Trophoblast cell (in vitro differentiated cells and primary cell): ENCODE data around the gene ZNF585A. TPM values are rescaled to one million over a fixed set of nuclear protein-coding genes. Genes with fewer than 3 reads are reported as not detected.

Experiments
- DNase-seq, 2 donors: peaks; one replicate each; pipeline ENCODE4 v3.0.0-alpha.2; 2016
- H2AFZ ChIP-seq: 2 replicates; pipeline ENCODE4 v1.6.1; 2013; ENCODE audit warnings: low read length, moderate library complexity, mild to moderate bottlenecking; ENCODE audit not compliant: insufficient read depth, poor library complexity
- H2AK5ac ChIP-seq: 2 replicates; pipeline ENCODE4 v1.6.1; 2013; ENCODE audit warnings: mild to moderate bottlenecking, low read length
- H2BK120ac ChIP-seq: 2 replicates; pipeline ENCODE4 v1.6.1; 2013; ENCODE audit warnings: low read length, mild to moderate bottlenecking, moderate library complexity; ENCODE audit not compliant: insufficient read depth, poor library complexity
- H2BK12ac ChIP-seq: 2 replicates; pipeline ENCODE4 v1.6.1; 2013; ENCODE audit warnings: mild to moderate bottlenecking, low read length, moderate library complexity
- H2BK5ac ChIP-seq: 2 replicates; pipeline ENCODE4 v1.6.1; 2013; ENCODE audit warnings: low read length, low read depth, moderate library complexity, mild to moderate bottlenecking; ENCODE audit not compliant: poor library complexity
- H3K14ac ChIP-seq: 2 replicates; pipeline ENCODE4 v1.6.1; 2013; ENCODE audit warnings: mild to moderate bottlenecking, low read length
- H3K18ac ChIP-seq: 2 replicates; pipeline ENCODE4 v1.6.1; 2013; ENCODE audit warnings: mild to moderate bottlenecking, low read length
- H3K23ac ChIP-seq: 2 replicates; pipeline ENCODE4 v1.6.1; 2013; ENCODE audit warnings: low read length
- H3K27ac ChIP-seq: 2 replicates; pipeline ENCODE4 v1.5.1; 2013; ENCODE audit warnings: low read depth, mild to moderate bottlenecking, inconsistent platforms, low read length, moderate library complexity
- H3K27me3 ChIP-seq: 2 replicates; pipeline ENCODE4 v1.6.1; 2013; ENCODE audit warnings: inconsistent platforms, mild to moderate bottlenecking, low read length, moderate library complexity; ENCODE audit not compliant: insufficient read depth
- H3K36me3 ChIP-seq, 2 experiments: 1 replicate in 1 of 2; 2 replicates in 1 of 2; pipeline ENCODE4 v1.6.1; 2013; ENCODE audit warnings: low read length in 2 of 2, mild to moderate bottlenecking in 2 of 2, moderate library complexity in 1 of 2; ENCODE audit not compliant: insufficient read depth in 2 of 2, control insufficient read depth in 1 of 2
- H3K4ac ChIP-seq: 2 replicates; pipeline ENCODE4 v1.6.1; 2013; ENCODE audit warnings: low read depth, mild to moderate bottlenecking, low read length, moderate library complexity
- H3K4me1 ChIP-seq, 2 experiments: 1 replicate in 1 of 2; 2 replicates in 1 of 2; pipeline ENCODE4 v1.6.1; 2013; ENCODE audit warnings: low read length in 2 of 2, mild to moderate bottlenecking in 2 of 2, moderate library complexity in 1 of 2; ENCODE audit not compliant: insufficient read depth in 2 of 2, control insufficient read depth in 1 of 2
- H3K4me2 ChIP-seq: 2 replicates; pipeline ENCODE4 v1.6.1; 2013; ENCODE audit warnings: inconsistent platforms, mild to moderate bottlenecking, low read length, moderate library complexity
- H3K4me3 ChIP-seq: 2 replicates; pipeline ENCODE4 v1.5.1; 2013; ENCODE audit warnings: mild to moderate bottlenecking, low read depth, low read length, inconsistent platforms
- H3K79me1 ChIP-seq: one replicate; pipeline ENCODE4 v1.6.1; 2013; ENCODE audit warnings: low read length
- H3K79me2 ChIP-seq: 2 replicates; pipeline ENCODE4 v1.6.1; 2013; ENCODE audit warnings: low read length, mild to moderate bottlenecking; ENCODE audit not compliant: control insufficient read depth, insufficient read depth, poor library complexity
- H3K9ac ChIP-seq: 2 replicates; pipeline ENCODE4 v1.6.1; 2013; ENCODE audit warnings: mild to moderate bottlenecking, low read length
- H3K9me3 ChIP-seq: 2 replicates; pipeline ENCODE4 v1.6.1; 2013; ENCODE audit warnings: low read depth, mild to moderate bottlenecking, control low read depth, inconsistent platforms, low read length; ENCODE audit not compliant: insufficient read depth
- H4K12ac ChIP-seq: 2 replicates; pipeline ENCODE4 v1.6.1; 2013; ENCODE audit warnings: low read depth, mild to moderate bottlenecking, low read length, moderate library complexity
- H4K8ac ChIP-seq: 2 replicates; pipeline ENCODE4 v1.6.1; 2013; ENCODE audit warnings: low read depth, mild to moderate bottlenecking, low read length, moderate library complexity
- H4K91ac ChIP-seq: one replicate; pipeline ENCODE4 v1.6.1; 2013; ENCODE audit warnings: low read depth, mild to moderate bottlenecking, low read length, moderate library complexity
- WGBS: extraction: QIAGEN DNeasy Blood & Tissue Kit; methylation state at CpG from one replicate; pipeline ENCODE4 v1.1.7; 2013; ENCODE audit warnings: missing lambda C conversion rate; ENCODE audit not compliant: insufficient read length, insufficient coverage; ENCODE audit errors: extremely low coverage; 5-methylcytosine and 5-hydroxymethylcytosine counted together
- polyA plus RNA-seq: library from polyadenylated mRNA; stranded (reverse); fragments of 200-250 nt; gene quantifications from 2 replicates; pipeline ENCODE4 v1.2.3, GENCODE V29; 2013

Gene ZNF585A
- 12.5 and 13.9 TPM in 2 replicates for polyA plus RNA-seq

DNA sequence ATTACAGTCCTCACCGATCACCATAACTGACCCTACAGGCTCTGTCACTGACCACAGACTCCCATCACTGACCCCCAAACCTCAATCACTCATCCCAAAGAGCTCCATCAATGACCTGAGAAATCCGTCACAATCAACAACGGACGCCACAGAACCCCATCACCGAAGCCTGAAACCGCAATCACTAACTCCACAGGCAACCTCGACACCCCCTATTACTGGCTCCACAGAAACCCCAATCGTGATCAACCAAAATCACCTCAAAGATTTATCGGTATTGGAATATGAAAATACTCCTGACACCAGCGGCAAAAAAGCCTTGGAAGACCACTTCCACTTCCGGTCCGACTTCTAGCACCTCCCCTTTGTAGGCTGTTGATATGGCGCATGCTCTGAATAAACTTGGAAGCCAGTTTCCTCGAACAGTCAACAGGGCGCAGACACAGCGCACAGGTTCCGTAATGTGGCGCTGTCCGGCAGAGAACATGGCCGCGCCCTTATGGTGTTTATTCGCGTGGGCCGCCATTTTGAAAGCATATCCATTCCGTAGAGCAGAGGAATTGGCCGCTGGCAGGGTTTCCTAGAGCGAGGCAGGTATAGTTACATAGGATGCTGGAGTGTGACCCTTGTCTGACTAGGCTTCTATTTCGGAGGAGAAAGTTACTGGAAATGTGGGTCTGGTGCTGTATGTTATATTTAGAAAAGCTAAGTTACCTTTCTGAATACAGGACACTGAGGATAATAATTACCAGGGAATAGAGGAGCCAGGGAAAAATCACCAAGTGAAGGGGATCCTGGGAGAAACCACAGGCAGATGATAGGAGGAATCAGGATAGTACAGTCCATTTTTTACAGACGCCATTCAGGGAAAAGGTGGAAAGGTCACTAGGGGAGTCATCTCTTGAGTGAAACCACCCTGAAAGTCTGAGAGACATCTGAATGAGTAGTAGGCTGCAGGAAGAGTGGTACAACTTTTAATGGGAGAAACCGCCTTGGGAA, at the start of gene ZNF585A:
Gene ZNF585A (minus strand): TSS at position 328 of the 999 bp plus-strand sequence. CDS start 2,785 bp downstream, outside the sequence.
- no CpG with 5 or more reads among the region's 30 CpGs for WGBS
- Histone ChIP-seq H3K18ac (no peak within 1 kb of the TSS), H2AK5ac (no peak within 1 kb of the TSS)

DNA sequence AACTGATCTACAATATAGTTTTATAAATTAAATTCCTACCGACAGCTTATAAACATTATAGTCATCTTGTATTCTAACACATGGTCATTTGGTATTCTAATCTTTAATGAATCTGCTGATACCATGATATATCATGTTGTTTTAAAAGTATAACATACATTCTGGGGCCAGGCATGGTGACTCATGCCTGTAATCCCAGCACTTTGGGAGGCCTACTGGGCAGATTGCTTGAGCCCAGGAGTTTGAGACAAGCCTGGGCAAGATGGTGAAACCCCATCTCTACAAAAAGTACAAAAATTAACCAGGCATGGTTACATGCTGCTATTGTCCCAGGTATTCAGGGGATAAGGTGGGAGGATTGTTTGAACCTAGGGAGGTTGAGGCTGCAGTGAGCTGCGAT, 48.6 kb upstream of the ZNF585A start:
- Histone ChIP-seq H4K91ac (no peak overlapping the region), H4K8ac (no peak overlapping the region), H3K9ac (no peak overlapping the region), H4K12ac (no peak overlapping the region), H3K4ac (no peak overlapping the region), H3K14ac (no peak overlapping the region), H3K27me3 (no peaks in the 10 kb centered on the region), H3K4me3 (no peak overlapping the region), H2BK120ac (no peak overlapping the region), H3K36me3 (no peaks in the 10 kb centered on the region), H2BK5ac (no peak overlapping the region), H2AK5ac (no peak overlapping the region), H3K79me1 (peaks cover 6% of the 10 kb centered on the region), H3K18ac (no peak overlapping the region), H3K79me2 (peaks cover 7% of the 10 kb centered on the region), H3K23ac (no peak overlapping the region), H3K4me2 (no peak overlapping the region), H2AFZ (no peak overlapping the region), H3K27ac (no peak overlapping the region), H2BK12ac (no peak overlapping the region), H3K9me3 (no peaks in the 10 kb centered on the region), H3K4me1 (peaks cover 0 to 4% of the 10 kb centered on the region in 2 experiments)
- DNase-seq: peak in 1 of 2 donors; percentile 3
- WGBS: no CpG with 5 or more reads among the region's 2 CpGs

More for the DNA sequence above, at the start of gene ZNF585A:
- no peak within 1 kb of the TSS for H2BK12ac ChIP-seq
- peak within 1 kb of the TSS; percentile 96 for H4K8ac ChIP-seq
- DNase-seq: peak; percentile 97 to 99
- H3K4me2 ChIP-seq: peak within 1 kb of the TSS; percentile 77
- H3K79me1 ChIP-seq: peaks cover 3% of the 10 kb centered on the region
- no peaks in the 10 kb centered on the region for H3K27me3 ChIP-seq
- peak within 1 kb of the TSS; percentile 74 for H4K12ac ChIP-seq
- H3K36me3 ChIP-seq: peaks cover 5 to 6% of the 10 kb centered on the region in 2 experiments
- H3K9ac ChIP-seq: peak within 1 kb of the TSS; percentile 88
- peak within 1 kb of the TSS; percentile 69 for H2AFZ ChIP-seq
- no peak within 1 kb of the TSS for H3K27ac ChIP-seq
- H3K4ac ChIP-seq: peak within 1 kb of the TSS; percentile 67
- peak within 1 kb of the TSS; percentile 36 for H4K91ac ChIP-seq
- H2BK120ac ChIP-seq: peak within 1 kb of the TSS; percentile 14
- no peaks in the 10 kb centered on the region for H3K9me3 ChIP-seq
- peaks cover 3% of the 10 kb centered on the region for H3K79me2 ChIP-seq
- peak within 1 kb of the TSS; percentile 36 for H2BK5ac ChIP-seq
- H3K4me3 ChIP-seq: peak within 1 kb of the TSS; percentile 88
- peak within 1 kb of the TSS; percentile 66 for H3K14ac ChIP-seq
- H3K23ac ChIP-seq: no peak within 1 kb of the TSS
- H3K4me1 ChIP-seq: no peaks in the 10 kb centered on the region

DNA sequence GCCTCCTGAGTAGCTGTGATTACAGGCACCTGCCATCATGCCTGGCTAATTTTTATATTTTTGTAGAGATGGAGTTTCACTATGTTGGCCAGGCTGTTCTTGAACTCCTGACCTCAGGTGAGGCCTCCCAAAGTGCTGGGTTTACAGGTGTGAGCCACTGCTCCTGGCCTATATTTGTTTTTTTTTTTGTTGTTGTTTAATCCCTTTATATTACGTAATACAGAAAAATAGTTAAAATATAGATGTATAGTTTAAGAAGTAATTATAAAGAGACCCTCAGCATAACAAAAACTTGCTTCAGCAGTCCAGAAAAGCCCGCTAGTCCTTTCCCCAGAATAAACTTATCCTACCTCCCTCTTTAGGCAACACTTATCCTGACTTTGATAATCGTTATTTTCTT, 47.9 kb upstream of the ZNF585A start:
- Histone ChIP-seq H3K4me3 (no peak overlapping the region), H3K4ac (no peak overlapping the region), H3K79me2 (peaks cover 7% of the 10 kb centered on the region), H2BK12ac (no peak overlapping the region), H3K14ac (no peak overlapping the region), H3K4me2 (no peak overlapping the region), H3K9me3 (no peaks in the 10 kb centered on the region), H2BK120ac (no peak overlapping the region), H3K18ac (no peak overlapping the region), H4K91ac (no peak overlapping the region), H3K79me1 (peaks cover 6% of the 10 kb centered on the region), H3K27ac (no peak overlapping the region), H4K12ac (no peak overlapping the region), H3K23ac (no peak overlapping the region), H3K36me3 (no peaks in the 10 kb centered on the region), H3K27me3 (no peaks in the 10 kb centered on the region), H2AK5ac (no peak overlapping the region), H4K8ac (no peak overlapping the region), H3K9ac (no peak overlapping the region), H2AFZ (no peak overlapping the region), H3K4me1 (peaks cover 0 to 4% of the 10 kb centered on the region in 2 experiments), H2BK5ac (no peak overlapping the region)
- no peak for DNase-seq
- WGBS: no CpG with 5 or more reads among the region's 3 CpGs

DNA sequence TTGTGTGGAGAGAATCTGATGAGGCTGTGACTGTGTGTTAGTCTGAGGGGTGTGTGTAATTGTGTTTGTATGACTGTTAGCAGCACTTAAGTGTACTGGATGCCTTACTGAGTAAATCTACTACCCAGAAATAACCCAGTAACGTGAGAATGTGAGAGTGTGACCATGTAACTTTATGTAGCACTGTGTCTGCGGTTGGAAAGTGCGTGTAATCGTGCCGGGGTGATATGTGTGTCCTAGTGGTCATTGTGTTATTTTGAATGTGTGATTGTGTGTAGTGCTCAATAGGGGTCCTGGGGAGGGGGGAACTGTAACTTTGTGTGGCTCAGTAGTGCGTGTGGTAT, 46.1 kb upstream of the ZNF585A start:
- no peak overlapping the region for H3K23ac ChIP-seq
- DNase-seq: peak in 1 of 2 donors; percentile 44
- H3K9me3 ChIP-seq: no peaks in the 10 kb centered on the region
- no peak overlapping the region for H3K27ac ChIP-seq
- no peak overlapping the region for H2BK120ac ChIP-seq
- peak overlapping the region; percentile 48 for H3K18ac ChIP-seq
- H3K14ac ChIP-seq: peak overlapping the region; percentile 75
- H3K27me3 ChIP-seq: no peaks in the 10 kb centered on the region
- H3K4me2 ChIP-seq: peak overlapping the region; percentile 87
- no CpG with 5 or more reads among the region's 6 CpGs for WGBS
- H3K36me3 ChIP-seq: no peaks in the 10 kb centered on the region
- H2BK12ac ChIP-seq: no peak overlapping the region
- H4K91ac ChIP-seq: peak overlapping the region; percentile 75
- H4K8ac ChIP-seq: peak overlapping the region; percentile 70
- peaks cover 6% of the 10 kb centered on the region for H3K79me1 ChIP-seq
- H3K9ac ChIP-seq: peak overlapping the region; percentile 86
- H3K4me1 ChIP-seq: peaks cover 0 to 4% of the 10 kb centered on the region in 2 experiments
- peak overlapping the region; percentile 21 for H2AK5ac ChIP-seq
- peak overlapping the region; percentile 78 for H4K12ac ChIP-seq
- H3K4ac ChIP-seq: peak overlapping the region; percentile 48
- peak overlapping the region; percentile 70 for H2AFZ ChIP-seq
- H2BK5ac ChIP-seq: peak overlapping the region; percentile 70
- H3K4me3 ChIP-seq: peak overlapping the region; percentile 96
- peaks cover 7% of the 10 kb centered on the region for H3K79me2 ChIP-seq
